NK-92 (cell line): ENCODE data around the gene RDX.
"Not testable (repeated sequence)": the region's sequence is repeated elsewhere in the genome, so short reads cannot be mapped to it uniquely, and the experiment has no call there.

ENCODE experiments used
- DNase-seq: peaks from one replicate; lab custom pipeline; 2025; ENCODE audit not compliant: unreplicated experiment; lab: John Stamatoyannopoulos, UW

Gene RDX

GRCh38 chr11:110305169-110306018 lies 9.0 kb upstream of the RDX start:
- no peak for DNase-seq

- DNase-seq = no peak
Observed at GRCh38 chr11:110303414-110303826, 7.0 kb upstream of the RDX start.

GRCh38 chr11:110301577-110301976 lies 5.2 kb upstream of the RDX start:
- DNase-seq = no peak

GRCh38 chr11:110301032-110301431 lies 4.6 kb upstream of the RDX start:
- no peak for DNase-seq

- DNase-seq = no peak
Observed at GRCh38 chr11:110299006-110299785, 2.8 kb upstream of the RDX start.

GRCh38 chr11:110298301-110298765 lies 1.9 kb upstream of the RDX start:
- DNase-seq = no peak

GRCh38 chr11:110297726-110298300 lies 1.4 kb upstream of the RDX start:
- DNase-seq = no peak

- no peak for DNase-seq
Observed at GRCh38 chr11:110297076-110297725, 787 bp upstream of the RDX start.

- DNase-seq = no peak
Observed at GRCh38 chr11:110295531-110296225, 736 bp downstream of the RDX start.

- no peak for DNase-seq
Observed at GRCh38 chr11:110295086-110295485, 1.3 kb downstream of the RDX start.

GRCh38 chr11:110294509-110294908 lies 1.9 kb downstream of the RDX start:
- no peak for DNase-seq

- no peak for DNase-seq
Observed at GRCh38 chr11:110293389-110293788, 3.0 kb downstream of the RDX start.

GRCh38 chr11:110292146-110292545 lies 4.3 kb downstream of the RDX start:
- DNase-seq = not testable (repeated sequence)

GRCh38 chr11:110290591-110291334 lies 5.7 kb downstream of the RDX start:
- DNase-seq = no peak

- no peak for DNase-seq
Observed at GRCh38 chr11:110289472-110289871, 6.9 kb downstream of the RDX start.

- DNase-seq = no peak
Observed at GRCh38 chr11:110287537-110287936, 8.9 kb downstream of the RDX start.

- DNase-seq = no peak
Observed at GRCh38 chr11:110286298-110287040, 9.9 kb downstream of the RDX start.

GRCh38 chr11:110283862-110284261 lies 12.6 kb downstream of the RDX start:
- DNase-seq = no peak

- DNase-seq = not testable (repeated sequence)
Observed at GRCh38 chr11:110280595-110280994, 15.8 kb downstream of the RDX start.
